ENCODE data around the gene GOLT1A. TPM values are rescaled to one million over a fixed set of nuclear protein-coding genes. Genes with fewer than 3 reads are reported as not detected.
"Not testable (repeated sequence)": the region's sequence is repeated elsewhere in the genome, so short reads cannot be mapped to it uniquely, and the experiment has no call there.

Gene GOLT1A
- total RNA-seq, 1 donor from 2014 or later, result 7.0 TPM

DNA sequence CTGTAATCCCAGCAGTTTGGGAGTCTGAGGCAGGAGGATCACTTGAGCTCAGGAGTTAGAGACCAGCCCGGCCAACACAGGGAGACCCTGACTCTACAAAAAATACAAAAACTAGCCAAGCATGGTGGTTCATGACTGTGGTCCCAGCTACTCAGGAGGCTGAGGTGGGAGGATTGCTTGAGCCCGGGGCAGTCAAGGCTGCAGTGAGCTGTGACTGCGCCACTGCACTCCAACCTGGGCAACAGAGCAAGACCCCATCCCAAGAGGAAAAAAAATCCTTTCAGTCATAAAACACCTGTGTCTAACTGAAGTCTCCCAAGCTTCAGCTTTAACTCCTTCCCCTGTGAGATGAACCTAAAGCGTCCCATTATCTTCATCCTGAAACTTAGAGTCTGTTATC lies 33.1 kb upstream of the GOLT1A start:
- no peaks in the 10 kb centered on the region for H3K9me3 Mint-ChIP-seq
- no peak overlapping the region for H3K4me3 Mint-ChIP-seq
- no peak overlapping the region for H3K27ac Mint-ChIP-seq
- TF ChIP-seq, protein P1, sequence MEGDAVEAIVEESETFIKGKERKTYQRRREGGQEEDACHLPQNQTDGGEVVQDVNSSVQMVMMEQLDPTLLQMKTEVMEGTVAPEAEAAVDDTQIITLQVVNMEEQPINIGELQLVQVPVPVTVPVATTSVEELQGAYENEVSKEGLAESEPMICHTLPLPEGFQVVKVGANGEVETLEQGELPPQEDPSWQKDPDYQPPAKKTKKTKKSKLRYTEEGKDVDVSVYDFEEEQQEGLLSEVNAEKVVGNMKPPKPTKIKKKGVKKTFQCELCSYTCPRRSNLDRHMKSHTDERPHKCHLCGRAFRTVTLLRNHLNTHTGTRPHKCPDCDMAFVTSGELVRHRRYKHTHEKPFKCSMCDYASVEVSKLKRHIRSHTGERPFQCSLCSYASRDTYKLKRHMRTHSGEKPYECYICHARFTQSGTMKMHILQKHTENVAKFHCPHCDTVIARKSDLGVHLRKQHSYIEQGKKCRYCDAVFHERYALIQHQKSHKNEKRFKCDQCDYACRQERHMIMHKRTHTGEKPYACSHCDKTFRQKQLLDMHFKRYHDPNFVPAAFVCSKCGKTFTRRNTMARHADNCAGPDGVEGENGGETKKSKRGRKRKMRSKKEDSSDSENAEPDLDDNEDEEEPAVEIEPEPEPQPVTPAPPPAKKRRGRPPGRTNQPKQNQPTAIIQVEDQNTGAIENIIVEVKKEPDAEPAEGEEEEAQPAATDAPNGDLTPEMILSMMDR (conservative IDR thresholded peaks at IDR 0.05), result no peak
- no peaks in the 10 kb centered on the region for H3K27me3 Mint-ChIP-seq
- no peak for DNase-seq (ENCODE audit: extremely low spot score, unreplicated experiment)
- H3K36me3 Mint-ChIP-seq, result peaks cover 20% of the 10 kb centered on the region
- H3K4me1 Mint-ChIP-seq (ENCODE audit: unreplicated experiment), result peaks cover 9% of the 10 kb centered on the region

DNA sequence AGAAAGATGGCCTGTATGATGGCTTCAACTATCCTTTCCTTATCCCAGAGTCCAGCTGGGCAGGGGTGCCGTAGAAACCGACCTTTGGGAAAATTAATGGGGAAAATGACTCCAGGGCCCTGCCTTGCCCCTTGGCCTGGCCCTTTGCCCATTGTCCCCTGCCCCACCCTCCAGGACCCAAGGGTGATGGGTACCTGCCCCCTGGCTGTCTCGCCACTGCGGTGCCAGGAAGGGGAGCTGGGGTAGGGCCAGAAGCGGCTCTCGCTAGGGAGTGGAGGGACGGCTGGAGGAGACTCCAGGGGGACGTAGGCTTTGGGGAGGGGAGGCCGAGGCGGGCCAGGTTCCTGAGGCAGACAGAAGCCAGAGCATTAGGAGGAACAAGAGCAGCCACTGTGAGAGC lies 29.1 kb upstream of the GOLT1A start:
- TF ChIP-seq, protein P1 (conservative IDR thresholded peaks at IDR 0.05), result no peak
- Mint-ChIP-seq H3K27me3 (no peaks in the 10 kb centered on the region), H3K4me3 (no peak overlapping the region), H3K4me1 (ENCODE audit: unreplicated experiment) (no peaks in the 10 kb centered on the region), H3K9me3 (no peaks in the 10 kb centered on the region), H3K36me3 (peaks cover 39% of the 10 kb centered on the region), H3K27ac (no peak overlapping the region)
- no peak for DNase-seq (ENCODE audit: extremely low spot score, unreplicated experiment)

DNA sequence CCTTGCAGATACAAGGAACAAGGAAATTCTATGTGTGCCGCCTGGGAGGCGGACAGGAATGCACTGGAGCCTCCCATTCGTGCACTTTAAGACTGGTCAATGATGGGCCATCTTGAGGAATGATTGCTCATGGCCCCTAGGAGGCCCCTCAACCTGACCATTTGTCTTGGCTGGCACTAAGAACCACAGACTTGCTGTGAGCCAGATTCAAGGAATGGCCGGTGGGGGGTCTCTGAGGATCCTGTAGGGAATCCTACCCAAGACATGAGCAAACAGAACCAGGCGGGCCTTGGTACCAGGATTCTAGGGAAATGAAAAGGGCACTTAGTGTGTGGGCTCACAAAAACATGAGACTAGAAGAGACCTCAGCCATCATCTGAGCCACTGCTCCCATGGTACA lies 28.1 kb upstream of the GOLT1A start:
- DNase-seq (ENCODE audit: extremely low spot score, unreplicated experiment), result no peak
- Mint-ChIP-seq H3K9me3 (no peaks in the 10 kb centered on the region), H3K27me3 (no peaks in the 10 kb centered on the region), H3K27ac (no peak overlapping the region), H3K4me3 (no peak overlapping the region), H3K4me1 (ENCODE audit: unreplicated experiment) (no peaks in the 10 kb centered on the region), H3K36me3 (peaks cover 35% of the 10 kb centered on the region)
- TF ChIP-seq, protein P1 (conservative IDR thresholded peaks at IDR 0.05), result no peak

DNA sequence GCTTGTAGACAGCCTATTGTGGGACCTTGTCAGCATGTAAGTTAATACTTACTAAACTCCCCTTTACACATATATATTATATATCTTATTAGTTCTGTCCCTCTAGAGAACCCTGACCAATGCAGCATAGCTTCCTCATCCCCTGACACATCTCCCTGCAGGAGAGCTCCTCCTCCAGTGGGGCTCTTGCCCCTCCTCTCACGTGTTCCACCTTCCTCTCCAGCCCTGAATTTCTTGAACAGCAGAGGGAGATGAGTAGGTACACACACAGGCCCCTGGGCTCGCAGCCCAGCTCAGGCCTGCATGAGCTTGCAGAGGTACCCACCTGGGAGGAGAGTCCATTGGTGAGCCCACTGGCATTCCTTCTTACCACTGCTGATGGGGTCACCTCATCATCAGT lies 27.3 kb upstream of the GOLT1A start:
- H3K36me3 Mint-ChIP-seq, result peaks cover 35% of the 10 kb centered on the region
- TF ChIP-seq, protein P1 (conservative IDR thresholded peaks at IDR 0.05), result no peak
- no peaks in the 10 kb centered on the region for H3K27me3 Mint-ChIP-seq
- H3K4me1 Mint-ChIP-seq (ENCODE audit: unreplicated experiment), result no peaks in the 10 kb centered on the region
- H3K9me3 Mint-ChIP-seq, result peaks cover 3% of the 10 kb centered on the region
- H3K27ac Mint-ChIP-seq, result no peak overlapping the region
- H3K4me3 Mint-ChIP-seq, result no peak overlapping the region
- DNase-seq (ENCODE audit: extremely low spot score, unreplicated experiment), result no peak

DNA sequence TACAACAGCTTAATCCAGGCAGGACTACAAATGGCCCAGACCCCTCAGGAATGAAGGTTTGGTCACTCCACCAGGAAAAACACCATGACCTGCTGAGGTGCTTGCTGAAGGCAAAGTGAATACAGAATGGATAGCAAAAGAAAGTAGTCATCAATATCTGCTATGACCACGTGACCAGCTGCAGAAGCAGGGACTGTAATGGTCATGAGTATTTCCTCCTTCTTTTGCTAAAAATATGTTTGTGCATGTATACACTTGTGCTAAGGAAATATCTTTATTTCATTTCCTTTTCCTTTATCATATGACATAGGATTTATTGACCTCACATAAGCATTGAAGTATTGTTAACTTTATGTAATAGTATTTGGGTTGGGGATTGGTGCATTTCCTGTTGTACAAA lies 26.4 kb upstream of the GOLT1A start:
- H3K4me3 Mint-ChIP-seq, result no peak overlapping the region
- no peak for DNase-seq (ENCODE audit: extremely low spot score, unreplicated experiment)
- peaks cover 39% of the 10 kb centered on the region for H3K36me3 Mint-ChIP-seq
- TF ChIP-seq, protein P1 (conservative IDR thresholded peaks at IDR 0.05), result no peak
- no peaks in the 10 kb centered on the region for H3K27me3 Mint-ChIP-seq
- no peaks in the 10 kb centered on the region for H3K4me1 Mint-ChIP-seq (ENCODE audit: unreplicated experiment)
- no peak overlapping the region for H3K27ac Mint-ChIP-seq
- H3K9me3 Mint-ChIP-seq, result peaks cover 5% of the 10 kb centered on the region

DNA sequence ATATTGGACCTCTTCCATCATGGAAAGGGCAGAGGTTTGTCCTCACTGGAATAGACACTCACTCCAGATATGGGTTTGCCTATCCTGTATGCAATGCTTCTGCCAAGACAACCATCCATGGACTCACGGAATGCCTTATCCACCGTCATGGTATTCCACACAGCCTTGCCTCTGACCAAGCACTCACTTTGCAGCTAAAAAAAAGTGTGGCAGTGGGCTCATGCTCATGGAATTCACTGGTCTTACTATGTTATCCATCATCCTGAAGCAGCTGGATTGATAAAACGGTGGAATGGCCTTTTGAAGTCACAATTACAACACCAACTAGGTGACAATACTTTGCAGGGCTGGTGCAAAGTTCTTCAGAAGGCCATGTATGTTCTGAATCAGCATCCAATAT lies 25.6 kb upstream of the GOLT1A start:
- peaks cover 40% of the 10 kb centered on the region for H3K36me3 Mint-ChIP-seq
- not testable (repeated sequence) for H3K4me3 Mint-ChIP-seq; H3K27ac Mint-ChIP-seq; H3K9me3 Mint-ChIP-seq; DNase-seq (ENCODE audit: extremely low spot score, unreplicated experiment); H3K27me3 Mint-ChIP-seq; H3K4me1 Mint-ChIP-seq (ENCODE audit: unreplicated experiment)

DNA sequence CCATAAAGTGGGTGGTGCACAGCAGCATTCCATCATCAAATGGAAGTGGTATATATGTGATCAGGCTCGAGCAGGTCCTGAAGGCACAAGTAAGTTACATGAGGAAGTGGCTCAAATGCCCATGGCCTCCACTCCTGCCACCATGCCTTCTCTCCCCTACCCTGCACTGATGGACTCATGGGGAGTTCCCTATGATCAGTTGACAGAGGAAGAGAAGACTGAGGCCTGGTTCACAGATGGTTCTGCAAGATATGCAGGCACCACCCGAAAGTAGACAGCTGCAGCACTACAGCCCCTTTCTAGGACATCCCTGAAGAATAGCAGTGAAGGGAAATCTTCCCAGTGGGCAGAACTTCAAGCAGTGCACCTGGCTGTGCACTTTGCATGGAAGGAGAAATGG lies 24.7 kb upstream of the GOLT1A start:
- H3K4me1 Mint-ChIP-seq (ENCODE audit: unreplicated experiment); H3K27ac Mint-ChIP-seq; H3K4me3 Mint-ChIP-seq; DNase-seq (ENCODE audit: extremely low spot score, unreplicated experiment); H3K9me3 Mint-ChIP-seq; H3K27me3 Mint-ChIP-seq: not testable (repeated sequence)
- H3K36me3 Mint-ChIP-seq, result peaks cover 45% of the 10 kb centered on the region

DNA sequence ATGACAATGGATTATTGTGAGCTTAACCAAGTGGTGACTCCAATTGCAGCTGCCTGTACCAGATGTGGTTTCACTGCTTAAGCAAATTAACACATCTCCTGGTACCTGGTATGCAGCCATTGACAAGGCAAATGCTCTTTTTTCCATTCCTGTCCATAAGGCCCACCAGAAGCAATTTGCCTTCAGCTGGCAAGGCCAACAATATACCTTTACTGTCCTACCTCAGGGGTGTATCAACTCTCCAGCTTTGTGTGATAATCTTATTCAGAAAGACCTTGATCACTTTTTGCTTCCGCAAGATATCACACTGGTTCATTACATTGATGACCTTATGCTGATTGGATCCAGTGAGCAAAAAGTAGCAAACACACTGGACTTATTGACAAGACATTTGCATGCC lies 23.7 kb upstream of the GOLT1A start:
- not testable (repeated sequence) for H3K9me3 Mint-ChIP-seq; H3K27me3 Mint-ChIP-seq; H3K4me3 Mint-ChIP-seq; H3K4me1 Mint-ChIP-seq (ENCODE audit: unreplicated experiment); H3K27ac Mint-ChIP-seq; DNase-seq (ENCODE audit: extremely low spot score, unreplicated experiment)
- peaks cover 46% of the 10 kb centered on the region for H3K36me3 Mint-ChIP-seq
